Upper lobe of left lung (tissue), 4 donors: ENCODE results near the gene SDK1.

Experiments
- EP300 ChIP-seq, 4 donors: sonication (generic); formaldehyde crosslinking; IDR thresholded peaks; one replicate each; pipeline ENCODE4 v1.5.1; 2017; ENCODE audit warnings: antibody characterized with exemption in 4 of 4, control low read depth in 2 of 4
- POLR2A ChIP-seq, 4 donors: fragments of 450-650 bp; IDR thresholded peaks; one replicate each; pipeline ENCODE4 v1.5.1; 2016 to 2017; ENCODE audit warnings: antibody characterized with exemption in 4 of 4, mild to moderate bottlenecking in 2 of 4

GRCh38 chr7:3922175-3922635 is 621.2 kb downstream of the SDK1 start:
- no peak for TF ChIP-seq EP300 (IDR thresholded peaks at IDR 0.05)
- no peak for TF ChIP-seq POLR2A (IDR thresholded peaks at IDR 0.05)
